ENCODE data around the gene VARS2.
A peak's percentile ranks its signal among the peaks of the same experiment; 100 is the strongest.

Gene VARS2

DNA sequence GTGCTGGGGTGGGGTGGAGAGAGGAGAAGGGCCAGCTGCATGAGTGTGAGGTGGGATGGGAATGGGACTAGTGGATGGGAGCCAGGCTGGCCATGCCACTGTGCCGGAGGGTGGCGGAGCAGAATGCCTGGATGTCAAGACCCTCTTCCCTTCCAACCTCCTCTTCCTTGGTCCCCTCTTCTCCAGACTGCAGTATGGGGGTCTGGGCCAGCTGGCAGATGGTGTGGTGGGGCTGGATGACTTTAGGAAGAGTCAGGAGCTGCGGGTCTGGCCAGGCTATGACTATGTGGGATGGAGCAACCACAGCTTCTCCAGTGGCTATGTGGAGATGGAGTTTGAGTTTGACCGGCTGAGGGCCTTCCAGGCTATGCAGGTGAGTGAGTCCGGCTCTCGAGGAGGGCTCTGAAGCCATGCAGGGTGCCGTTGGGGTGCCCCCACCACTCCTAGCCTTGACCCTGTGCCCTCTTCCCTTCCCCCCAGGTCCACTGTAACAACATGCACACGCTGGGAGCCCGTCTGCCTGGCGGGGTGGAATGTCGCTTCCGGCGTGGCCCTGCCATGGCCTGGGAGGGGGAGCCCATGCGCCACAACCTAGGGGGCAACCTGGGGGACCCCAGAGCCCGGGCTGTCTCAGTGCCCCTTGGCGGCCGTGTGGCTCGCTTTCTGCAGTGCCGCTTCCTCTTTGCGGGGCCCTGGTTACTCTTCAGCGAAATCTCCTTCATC lies 22.1 kb upstream of the VARS2 start:
- Histone ChIP-seq H3K4me3 (ENCODE audit: low read depth, low read length) (no peak overlapping the region), H3K27me3 (replicated peaks) (no peaks in the 10 kb centered on the region), H3K36me3 (replicated peaks) (peaks cover 5% of the 10 kb centered on the region), H3K27ac (no peak overlapping the region)
- DNase-seq: no peak
- TF ChIP-seq, protein P1, sequence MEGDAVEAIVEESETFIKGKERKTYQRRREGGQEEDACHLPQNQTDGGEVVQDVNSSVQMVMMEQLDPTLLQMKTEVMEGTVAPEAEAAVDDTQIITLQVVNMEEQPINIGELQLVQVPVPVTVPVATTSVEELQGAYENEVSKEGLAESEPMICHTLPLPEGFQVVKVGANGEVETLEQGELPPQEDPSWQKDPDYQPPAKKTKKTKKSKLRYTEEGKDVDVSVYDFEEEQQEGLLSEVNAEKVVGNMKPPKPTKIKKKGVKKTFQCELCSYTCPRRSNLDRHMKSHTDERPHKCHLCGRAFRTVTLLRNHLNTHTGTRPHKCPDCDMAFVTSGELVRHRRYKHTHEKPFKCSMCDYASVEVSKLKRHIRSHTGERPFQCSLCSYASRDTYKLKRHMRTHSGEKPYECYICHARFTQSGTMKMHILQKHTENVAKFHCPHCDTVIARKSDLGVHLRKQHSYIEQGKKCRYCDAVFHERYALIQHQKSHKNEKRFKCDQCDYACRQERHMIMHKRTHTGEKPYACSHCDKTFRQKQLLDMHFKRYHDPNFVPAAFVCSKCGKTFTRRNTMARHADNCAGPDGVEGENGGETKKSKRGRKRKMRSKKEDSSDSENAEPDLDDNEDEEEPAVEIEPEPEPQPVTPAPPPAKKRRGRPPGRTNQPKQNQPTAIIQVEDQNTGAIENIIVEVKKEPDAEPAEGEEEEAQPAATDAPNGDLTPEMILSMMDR (IDR thresholded peaks at IDR 0.05; ENCODE audit: low read depth, low read length, missing control alignments): no peak
- in situ Hi-C loops (cut with HindIII; ENCODE audit: low pct_ligation_motif_present, low sequenced_read_pairs): no loop called here

DNA sequence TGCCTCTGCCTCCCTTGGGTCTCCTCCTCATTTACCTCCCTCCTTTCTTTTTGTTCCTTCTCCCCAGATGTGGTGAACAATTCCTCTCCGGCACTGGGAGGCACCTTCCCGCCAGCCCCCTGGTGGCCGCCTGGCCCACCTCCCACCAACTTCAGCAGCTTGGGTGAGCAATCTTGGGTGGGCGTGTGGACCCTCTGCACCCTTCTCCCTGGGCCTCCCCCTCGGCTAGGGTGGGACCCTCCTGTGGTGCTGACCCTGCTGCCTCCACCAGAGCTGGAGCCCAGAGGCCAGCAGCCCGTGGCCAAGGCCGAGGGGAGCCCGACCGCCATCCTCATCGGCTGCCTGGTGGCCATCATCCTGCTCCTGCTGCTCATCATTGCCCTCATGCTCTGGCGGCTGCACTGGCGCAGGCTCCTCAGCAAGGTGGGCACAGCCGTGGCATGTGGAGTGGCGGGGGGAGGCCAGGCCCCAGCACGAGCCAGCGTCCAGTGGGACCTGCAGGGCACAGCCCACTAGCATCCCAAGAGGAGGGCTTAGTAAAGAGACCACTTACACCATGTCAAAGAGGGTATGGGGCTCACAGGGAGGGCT lies 20.9 kb upstream of the VARS2 start:
- TF ChIP-seq, protein P1 (IDR thresholded peaks at IDR 0.05; ENCODE audit: low read depth, low read length, missing control alignments): peak; percentile 52
- H3K36me3 ChIP-seq (replicated peaks): peaks cover 12% of the 10 kb centered on the region
- H3K27ac ChIP-seq: no peak overlapping the region
- in situ Hi-C loops (cut with HindIII; ENCODE audit: low pct_ligation_motif_present, low sequenced_read_pairs): no loop called here
- H3K27me3 ChIP-seq (replicated peaks): no peaks in the 10 kb centered on the region
- no peak for DNase-seq
- no peak overlapping the region for H3K4me3 ChIP-seq (ENCODE audit: low read depth, low read length)

DNA sequence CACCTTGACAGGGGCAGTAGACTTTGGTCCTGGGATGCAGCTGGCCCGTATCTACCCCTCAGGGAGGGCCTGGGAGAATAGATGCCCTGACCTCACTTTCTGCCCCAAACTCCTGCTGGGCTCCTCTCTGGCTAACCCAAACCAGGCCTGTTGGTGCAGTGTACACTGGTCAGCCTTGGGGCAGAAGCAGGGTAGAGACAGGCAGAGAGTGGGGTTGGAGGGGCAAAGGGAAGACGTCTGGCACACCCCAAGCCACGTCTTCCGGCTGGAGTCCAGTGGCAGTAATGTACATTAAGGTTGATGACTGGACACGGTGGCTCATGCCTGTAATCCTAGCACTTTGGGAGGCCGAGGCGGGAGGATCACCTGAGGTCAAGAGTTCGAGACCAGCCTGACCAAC lies 20.4 kb upstream of the VARS2 start:
- DNase-seq: no peak
- Histone ChIP-seq H3K36me3 (replicated peaks) (peaks cover 15% of the 10 kb centered on the region), H3K27me3 (replicated peaks) (no peaks in the 10 kb centered on the region), H3K4me3 (ENCODE audit: low read depth, low read length) (no peak overlapping the region), H3K27ac (no peak overlapping the region)
- in situ Hi-C loops (cut with HindIII; ENCODE audit: low pct_ligation_motif_present, low sequenced_read_pairs): no loop called here
- TF ChIP-seq, protein P1 (IDR thresholded peaks at IDR 0.05; ENCODE audit: low read depth, low read length, missing control alignments): no peak

DNA sequence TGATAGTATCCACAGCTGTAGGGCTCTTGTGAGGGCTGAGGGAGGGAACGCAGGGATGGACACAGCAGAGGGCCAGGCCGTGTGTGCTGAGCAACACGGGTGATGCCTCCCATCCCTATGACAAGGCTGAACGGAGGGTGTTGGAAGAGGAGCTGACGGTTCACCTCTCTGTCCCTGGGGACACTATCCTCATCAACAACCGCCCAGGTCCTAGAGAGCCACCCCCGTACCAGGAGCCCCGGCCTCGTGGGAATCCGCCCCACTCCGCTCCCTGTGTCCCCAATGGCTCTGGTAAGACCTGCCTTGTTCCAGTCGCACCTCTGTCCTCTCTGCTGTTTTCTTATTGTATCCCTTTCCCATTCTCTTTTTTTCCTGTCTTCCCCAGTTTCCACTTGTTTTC lies 19.7 kb upstream of the VARS2 start:
- Histone ChIP-seq H3K27me3 (replicated peaks) (no peaks in the 10 kb centered on the region), H3K36me3 (replicated peaks) (peaks cover 15% of the 10 kb centered on the region)

DNA sequence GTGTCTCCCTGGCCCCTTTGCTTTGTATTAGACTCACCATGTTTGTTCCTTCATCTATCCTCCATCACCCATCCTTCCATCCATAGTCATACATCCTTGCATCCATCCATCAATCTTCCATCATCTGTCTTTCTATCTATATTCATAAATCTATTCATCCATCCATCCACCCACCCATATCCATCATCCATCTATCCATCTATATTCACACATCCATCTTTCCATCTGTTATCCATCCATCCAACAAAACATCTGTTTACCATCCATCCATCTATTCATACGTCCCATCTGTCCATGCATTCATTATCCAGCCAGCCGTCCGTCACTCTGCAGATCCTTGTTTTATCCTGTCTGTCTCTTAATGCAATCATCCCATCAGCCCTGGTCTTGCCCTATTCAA lies 19.1 kb upstream of the VARS2 start:
- H3K36me3 ChIP-seq (replicated peaks): peaks cover 15% of the 10 kb centered on the region
- H3K27ac ChIP-seq: no peak overlapping the region
- in situ Hi-C loops (cut with HindIII; ENCODE audit: low pct_ligation_motif_present, low sequenced_read_pairs): no loop called here
- H3K4me3 ChIP-seq (ENCODE audit: low read depth, low read length): no peak overlapping the region
- DNase-seq: no peak
- TF ChIP-seq, protein P1 (IDR thresholded peaks at IDR 0.05; ENCODE audit: low read depth, low read length, missing control alignments): no peak
- H3K27me3 ChIP-seq (replicated peaks): no peaks in the 10 kb centered on the region

More for the DNA sequence above, 19.7 kb upstream of the VARS2 start:
- TF ChIP-seq, protein P1 (IDR thresholded peaks at IDR 0.05; ENCODE audit: low read depth, low read length, missing control alignments): no peak
- no peak for DNase-seq
- no peak overlapping the region for H3K4me3 ChIP-seq (ENCODE audit: low read depth, low read length)
- H3K27ac ChIP-seq: no peak overlapping the region
- in situ Hi-C loops (cut with HindIII; ENCODE audit: low pct_ligation_motif_present, low sequenced_read_pairs): no loop called here

All from brain microvascular endothelial cell (primary cell).